Body of pancreas (tissue), 4 donors: ENCODE measurements around the gene ARNT2.

Source experiments
- POLR2A ChIP-seq, 3 donors: fragments of 450-650 bp; IDR thresholded peaks; one replicate each; pipeline ENCODE4 v1.6.1; 2016; ENCODE audit warnings: antibody characterized with exemption in 3 of 3, mild to moderate bottlenecking in 2 of 3
- TF ChIP-seq, protein P1 (sequence below), 7 experiments: fragments of 450-650 bp in 4 of 7; fragments of 200-600 bp in 3 of 7; sonication (generic) in 3 of 7; IDR thresholded peaks; one replicate each; pipeline ENCODE4 v1.5.1; 2016 to 2019; ENCODE audit warnings: antibody characterized with exemption in 7 of 7

DNA sequence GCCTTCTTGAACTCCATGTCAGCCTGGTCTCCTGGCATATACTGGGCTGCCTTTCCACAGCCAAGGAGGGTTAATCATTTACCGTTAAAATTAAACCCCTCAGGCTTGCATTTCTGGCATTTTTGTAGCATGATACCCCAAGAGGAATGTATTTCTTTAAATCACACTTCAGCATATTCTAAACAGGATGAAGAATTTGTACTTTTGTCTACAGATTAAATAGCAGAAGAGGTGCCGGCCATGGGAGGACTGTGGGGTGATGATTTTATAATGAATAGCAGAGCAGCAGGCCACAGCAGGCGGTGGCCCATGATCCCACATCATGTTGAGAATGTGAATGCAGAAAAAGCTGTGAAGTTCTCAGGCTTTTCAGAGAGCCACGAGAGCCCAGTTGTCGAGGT lies 90.2 kb downstream of the ARNT2 start:
- TF ChIP-seq, protein P1, sequence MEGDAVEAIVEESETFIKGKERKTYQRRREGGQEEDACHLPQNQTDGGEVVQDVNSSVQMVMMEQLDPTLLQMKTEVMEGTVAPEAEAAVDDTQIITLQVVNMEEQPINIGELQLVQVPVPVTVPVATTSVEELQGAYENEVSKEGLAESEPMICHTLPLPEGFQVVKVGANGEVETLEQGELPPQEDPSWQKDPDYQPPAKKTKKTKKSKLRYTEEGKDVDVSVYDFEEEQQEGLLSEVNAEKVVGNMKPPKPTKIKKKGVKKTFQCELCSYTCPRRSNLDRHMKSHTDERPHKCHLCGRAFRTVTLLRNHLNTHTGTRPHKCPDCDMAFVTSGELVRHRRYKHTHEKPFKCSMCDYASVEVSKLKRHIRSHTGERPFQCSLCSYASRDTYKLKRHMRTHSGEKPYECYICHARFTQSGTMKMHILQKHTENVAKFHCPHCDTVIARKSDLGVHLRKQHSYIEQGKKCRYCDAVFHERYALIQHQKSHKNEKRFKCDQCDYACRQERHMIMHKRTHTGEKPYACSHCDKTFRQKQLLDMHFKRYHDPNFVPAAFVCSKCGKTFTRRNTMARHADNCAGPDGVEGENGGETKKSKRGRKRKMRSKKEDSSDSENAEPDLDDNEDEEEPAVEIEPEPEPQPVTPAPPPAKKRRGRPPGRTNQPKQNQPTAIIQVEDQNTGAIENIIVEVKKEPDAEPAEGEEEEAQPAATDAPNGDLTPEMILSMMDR (IDR thresholded peaks at IDR 0.05): no peak
- no peak for TF ChIP-seq POLR2A (IDR thresholded peaks at IDR 0.05)
